ENCODE results near the gene LYVE1.
A peak's percentile ranks its signal among the peaks of the same experiment; 100 is the strongest.

LYVE1 gene

DNA sequence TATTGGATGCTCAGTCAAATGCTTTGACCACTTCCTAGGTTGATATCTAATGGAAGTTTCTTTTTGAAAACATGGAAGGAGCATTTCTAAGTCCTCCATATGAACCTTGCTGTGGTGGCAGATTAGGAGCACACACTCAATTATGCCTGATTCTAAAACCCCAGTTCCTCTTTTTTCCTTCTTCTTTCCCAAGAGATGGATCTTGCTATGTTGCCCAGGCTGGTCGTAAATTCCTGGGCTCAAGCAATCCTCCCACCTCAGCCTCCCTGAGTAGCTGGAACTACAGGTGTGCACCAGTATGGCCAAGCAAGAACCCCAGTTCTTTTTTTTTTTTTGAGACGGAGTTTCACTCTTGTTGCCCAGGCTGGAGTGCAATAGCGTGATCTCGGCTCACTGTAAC lies 3.0 kb downstream of the LYVE1 start:
- 0 out of 2 replicates have a peak overlapping the region, but pooled peaks have one; percentile 13 for H3K4me2 ChIP-seq (ENCODE audit: low read length)
- no peak overlapping the region for H3K4me3 ChIP-seq (ENCODE audit: low read length)
- TF ChIP-seq, protein P1, sequence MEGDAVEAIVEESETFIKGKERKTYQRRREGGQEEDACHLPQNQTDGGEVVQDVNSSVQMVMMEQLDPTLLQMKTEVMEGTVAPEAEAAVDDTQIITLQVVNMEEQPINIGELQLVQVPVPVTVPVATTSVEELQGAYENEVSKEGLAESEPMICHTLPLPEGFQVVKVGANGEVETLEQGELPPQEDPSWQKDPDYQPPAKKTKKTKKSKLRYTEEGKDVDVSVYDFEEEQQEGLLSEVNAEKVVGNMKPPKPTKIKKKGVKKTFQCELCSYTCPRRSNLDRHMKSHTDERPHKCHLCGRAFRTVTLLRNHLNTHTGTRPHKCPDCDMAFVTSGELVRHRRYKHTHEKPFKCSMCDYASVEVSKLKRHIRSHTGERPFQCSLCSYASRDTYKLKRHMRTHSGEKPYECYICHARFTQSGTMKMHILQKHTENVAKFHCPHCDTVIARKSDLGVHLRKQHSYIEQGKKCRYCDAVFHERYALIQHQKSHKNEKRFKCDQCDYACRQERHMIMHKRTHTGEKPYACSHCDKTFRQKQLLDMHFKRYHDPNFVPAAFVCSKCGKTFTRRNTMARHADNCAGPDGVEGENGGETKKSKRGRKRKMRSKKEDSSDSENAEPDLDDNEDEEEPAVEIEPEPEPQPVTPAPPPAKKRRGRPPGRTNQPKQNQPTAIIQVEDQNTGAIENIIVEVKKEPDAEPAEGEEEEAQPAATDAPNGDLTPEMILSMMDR (IDR thresholded peaks at IDR 0.05; ENCODE audit: low read depth, low read length) = no peak
- no peak for TF ChIP-seq EZH2phosphoT487 (IDR thresholded peaks at IDR 0.05; ENCODE audit: low read depth)
- no peak overlapping the region for H3K27ac ChIP-seq (ENCODE audit: low read length)
- 0 out of 2 replicates have a peak, but pooled peaks cover 4% of the 10 kb centered on the region for H3K27me3 ChIP-seq (ENCODE audit: low read depth, low read length)
- no peaks in the 10 kb centered on the region for H3K9me3 ChIP-seq (ENCODE audit: insufficient read depth, low read length)
- H3K4me1 ChIP-seq (ENCODE audit: low read length) = peaks cover 16% of the 10 kb centered on the region
- no peak overlapping the region for H3K9ac ChIP-seq (ENCODE audit: low read length)
- no peaks in the 10 kb centered on the region for H3K36me3 ChIP-seq (replicated peaks; ENCODE audit: low read depth, low read length)
- no peak overlapping the region for H2AFZ ChIP-seq (ENCODE audit: low read depth, low read length)
- H4K20me1 ChIP-seq (ENCODE audit: insufficient read depth, low read length) = no peaks in the 10 kb centered on the region
- no peaks in the 10 kb centered on the region for H3K79me2 ChIP-seq (ENCODE audit: low read length)

DNA sequence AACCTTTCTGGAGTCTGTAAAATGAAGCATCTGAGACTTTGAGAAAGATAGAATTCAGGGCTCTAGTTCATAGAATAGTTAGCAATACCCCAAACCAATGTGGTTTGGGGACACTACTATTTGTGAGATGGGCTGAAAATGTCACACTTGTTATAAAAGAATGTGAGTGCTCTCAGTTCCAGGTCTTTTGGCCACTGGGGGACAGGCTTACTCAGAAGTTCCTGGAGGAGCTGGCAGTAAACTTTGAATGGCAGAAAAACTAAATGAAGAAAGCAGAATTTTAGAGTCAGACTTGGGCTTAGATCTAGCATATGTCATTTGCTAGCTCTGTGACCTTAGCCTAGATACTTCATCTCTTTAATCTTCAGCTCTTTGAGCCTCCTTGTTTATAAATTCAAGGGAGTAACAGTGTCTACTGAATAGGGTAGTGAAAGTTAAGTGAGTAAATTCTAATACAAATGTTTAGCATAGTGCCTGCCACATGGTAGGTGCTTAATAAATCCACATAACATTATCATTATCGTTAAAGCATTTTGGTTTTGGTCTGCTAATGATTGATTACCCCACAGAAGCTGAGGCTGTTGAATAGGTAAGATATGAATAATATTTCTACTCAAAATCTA lies 3.7 kb downstream of the LYVE1 start:
- H2AFZ ChIP-seq (ENCODE audit: low read depth, low read length) = no peak overlapping the region
- TF ChIP-seq, protein P1 (IDR thresholded peaks at IDR 0.05; ENCODE audit: low read depth, low read length) = peak; percentile 45
- TF ChIP-seq EZH2phosphoT487 (IDR thresholded peaks at IDR 0.05; ENCODE audit: low read depth) = no peak

GRCh38 chr11:10564030-10564429 lies 4.4 kb downstream of the LYVE1 start:
- Histone ChIP-seq H3K9ac (ENCODE audit: low read length) (no peak overlapping the region), H2AFZ (ENCODE audit: low read depth, low read length) (no peak overlapping the region), H4K20me1 (ENCODE audit: insufficient read depth, low read length) (no peaks in the 10 kb centered on the region), H3K4me3 (ENCODE audit: low read length) (no peak overlapping the region), H3K9me3 (ENCODE audit: insufficient read depth, low read length) (no peaks in the 10 kb centered on the region), H3K4me2 (ENCODE audit: low read length) (no peak overlapping the region), H3K4me1 (ENCODE audit: low read length) (peaks cover 16% of the 10 kb centered on the region), H3K36me3 (replicated peaks; ENCODE audit: low read depth, low read length) (no peaks in the 10 kb centered on the region), H3K79me2 (ENCODE audit: low read length) (no peaks in the 10 kb centered on the region), H3K27ac (ENCODE audit: low read length) (no peak overlapping the region), H3K27me3 (ENCODE audit: low read depth, low read length) (0 out of 2 replicates have a peak, but pooled peaks cover 4% of the 10 kb centered on the region)
- TF ChIP-seq, protein P1 (IDR thresholded peaks at IDR 0.05; ENCODE audit: low read depth, low read length) = no peak
- no peak for TF ChIP-seq EZH2phosphoT487 (IDR thresholded peaks at IDR 0.05; ENCODE audit: low read depth)

More for the DNA sequence above, 3.7 kb downstream of the LYVE1 start:
- Histone ChIP-seq H3K27me3 (ENCODE audit: low read depth, low read length) (0 out of 2 replicates have a peak, but pooled peaks cover 4% of the 10 kb centered on the region), H3K36me3 (replicated peaks; ENCODE audit: low read depth, low read length) (no peaks in the 10 kb centered on the region), H3K4me2 (ENCODE audit: low read length) (peak overlapping the region; percentile 13; the same call in 1 of the 2 replicates), H3K27ac (ENCODE audit: low read length) (no peak overlapping the region), H3K9ac (ENCODE audit: low read length) (no peak overlapping the region), H4K20me1 (ENCODE audit: insufficient read depth, low read length) (no peaks in the 10 kb centered on the region), H3K79me2 (ENCODE audit: low read length) (no peaks in the 10 kb centered on the region), H3K4me3 (ENCODE audit: low read length) (no peak overlapping the region), H3K4me1 (ENCODE audit: low read length) (peaks cover 16% of the 10 kb centered on the region), H3K9me3 (ENCODE audit: insufficient read depth, low read length) (no peaks in the 10 kb centered on the region)

DNA sequence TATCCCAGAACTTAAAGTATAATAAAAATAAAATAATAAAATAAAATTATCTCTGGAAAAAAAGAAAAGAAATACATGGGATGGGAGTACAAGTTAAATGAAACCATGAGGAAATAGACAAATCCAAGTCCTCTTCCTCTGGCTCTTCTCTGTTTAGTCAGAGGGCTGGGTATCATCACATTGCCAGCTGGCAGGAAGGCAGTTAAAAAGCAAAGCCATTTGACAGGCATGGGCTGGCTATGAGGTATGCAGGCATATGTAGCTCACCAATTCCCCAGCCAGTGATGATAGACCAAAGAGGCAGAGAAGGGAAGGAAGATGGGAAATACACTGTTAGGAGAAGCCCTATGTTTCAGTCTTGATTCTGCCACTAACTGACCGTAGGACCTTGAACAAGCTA lies 6.5 kb downstream of the LYVE1 start:
- Histone ChIP-seq H2AFZ (ENCODE audit: low read depth, low read length) (no peak overlapping the region), H3K4me1 (ENCODE audit: low read length) (peaks cover 16% of the 10 kb centered on the region), H3K9ac (ENCODE audit: low read length) (no peak overlapping the region), H3K4me2 (ENCODE audit: low read length) (no peak overlapping the region), H3K9me3 (ENCODE audit: insufficient read depth, low read length) (no peaks in the 10 kb centered on the region), H4K20me1 (ENCODE audit: insufficient read depth, low read length) (no peaks in the 10 kb centered on the region), H3K27ac (ENCODE audit: low read length) (no peak overlapping the region), H3K36me3 (replicated peaks; ENCODE audit: low read depth, low read length) (no peaks in the 10 kb centered on the region), H3K79me2 (ENCODE audit: low read length) (no peaks in the 10 kb centered on the region), H3K4me3 (ENCODE audit: low read length) (no peak overlapping the region), H3K27me3 (ENCODE audit: low read depth, low read length) (0 out of 2 replicates have a peak, but pooled peaks cover 5% of the 10 kb centered on the region)
- TF ChIP-seq EZH2phosphoT487 (IDR thresholded peaks at IDR 0.05; ENCODE audit: low read depth) = no peak
- TF ChIP-seq, protein P1 (IDR thresholded peaks at IDR 0.05; ENCODE audit: low read depth, low read length) = no peak
